ENCODE measurements around the gene ECE1. TPM values are rescaled to one million over a fixed set of nuclear protein-coding genes. Genes with fewer than 3 reads are reported as not detected.

The ECE1 gene
- total and polyA plus RNA-seq, 2 experiments from 2014 or later: 82.3 to 100 TPM

DNA sequence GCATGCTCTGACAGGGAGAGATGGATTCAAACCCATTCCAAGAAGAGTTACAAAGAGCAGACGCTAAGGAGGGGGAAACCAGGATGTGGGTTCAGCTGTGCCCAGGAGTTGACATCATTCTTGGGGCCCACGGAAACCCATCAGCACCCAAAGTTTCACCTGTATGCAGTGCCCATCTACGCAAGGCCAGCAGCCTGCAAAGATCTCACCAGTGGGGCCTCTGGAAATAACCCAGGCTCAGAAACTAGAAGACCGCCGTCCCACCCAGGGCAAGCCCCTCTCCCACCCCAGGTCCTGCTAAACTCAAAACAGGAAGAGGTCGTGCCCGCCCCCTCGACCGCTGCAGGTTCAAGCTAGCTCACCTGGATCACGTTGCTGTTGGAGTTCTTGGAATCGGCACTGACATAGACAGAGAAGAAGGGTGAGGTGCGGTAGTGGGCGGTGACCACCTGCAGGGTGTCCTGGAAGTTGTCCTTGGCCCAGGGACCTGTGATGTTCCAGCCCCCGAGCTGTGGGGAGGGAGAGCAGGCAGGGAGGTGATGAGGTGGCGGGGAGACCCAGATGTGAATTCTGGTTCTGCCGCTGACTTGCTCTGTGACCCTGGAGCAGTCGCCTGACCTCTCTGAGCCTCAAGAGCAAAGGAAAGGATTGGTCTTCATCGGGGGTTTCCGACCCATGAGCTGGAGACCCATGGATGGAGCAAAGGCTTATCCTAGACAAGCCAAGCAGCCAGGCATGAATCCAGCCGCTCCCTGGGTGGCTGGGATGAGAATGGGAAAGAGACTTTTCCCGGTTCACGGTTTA is 31.7 kb downstream of the ECE1 start:
- H2AFZ ChIP-seq: no peak overlapping the region
- peaks cover 25% of the 10 kb centered on the region for H3F3A ChIP-seq (ENCODE audit: insufficient read depth)
- H3K4me1 ChIP-seq (ENCODE audit: insufficient read depth): peaks cover 26% of the 10 kb centered on the region
- no peak overlapping the region for H3K27ac ChIP-seq
- no peaks in the 10 kb centered on the region for H3K27me3 ChIP-seq (replicated peaks; ENCODE audit: insufficient read depth)
- DNase-seq: no peak
- H3K9me2 ChIP-seq (ENCODE audit: insufficient read depth): no peaks in the 10 kb centered on the region
- H4K20me1 ChIP-seq (ENCODE audit: insufficient read depth): no peaks in the 10 kb centered on the region
- H3K9ac ChIP-seq: no peak overlapping the region
- no peak overlapping the region for H3K4me2 ChIP-seq (ENCODE audit: unreplicated experiment)
- TF ChIP-seq EZH2 (IDR thresholded peaks at IDR 0.05; ENCODE audit: insufficient read depth, poor library complexity, severe bottlenecking) (no peak), EZH2phosphoT487 (IDR thresholded peaks at IDR 0.05; ENCODE audit: insufficient read depth, low read depth) (no peak)
- H3K4me3 ChIP-seq: no peak overlapping the region
- no peaks in the 10 kb centered on the region; the same call in 1 of the 2 replicates for H3K36me3 ChIP-seq (ENCODE audit: low read depth)
- H3K9me3 ChIP-seq (ENCODE audit: low read depth): no peaks in the 10 kb centered on the region
- 92 to 94% methylated on average over 20 to 22 of the region's 22 CpGs for WGBS, 2 experiments (ENCODE audit: low coverage in 1 of 2, low lambda C conversion rate in 2 of 2, missing lambda C conversion rate in 2 of 2)
- H3K79me2 ChIP-seq (ENCODE audit: insufficient read depth): peaks cover 6% of the 10 kb centered on the region
- in situ Hi-C loops (cut with MboI): no loop called here

DNA sequence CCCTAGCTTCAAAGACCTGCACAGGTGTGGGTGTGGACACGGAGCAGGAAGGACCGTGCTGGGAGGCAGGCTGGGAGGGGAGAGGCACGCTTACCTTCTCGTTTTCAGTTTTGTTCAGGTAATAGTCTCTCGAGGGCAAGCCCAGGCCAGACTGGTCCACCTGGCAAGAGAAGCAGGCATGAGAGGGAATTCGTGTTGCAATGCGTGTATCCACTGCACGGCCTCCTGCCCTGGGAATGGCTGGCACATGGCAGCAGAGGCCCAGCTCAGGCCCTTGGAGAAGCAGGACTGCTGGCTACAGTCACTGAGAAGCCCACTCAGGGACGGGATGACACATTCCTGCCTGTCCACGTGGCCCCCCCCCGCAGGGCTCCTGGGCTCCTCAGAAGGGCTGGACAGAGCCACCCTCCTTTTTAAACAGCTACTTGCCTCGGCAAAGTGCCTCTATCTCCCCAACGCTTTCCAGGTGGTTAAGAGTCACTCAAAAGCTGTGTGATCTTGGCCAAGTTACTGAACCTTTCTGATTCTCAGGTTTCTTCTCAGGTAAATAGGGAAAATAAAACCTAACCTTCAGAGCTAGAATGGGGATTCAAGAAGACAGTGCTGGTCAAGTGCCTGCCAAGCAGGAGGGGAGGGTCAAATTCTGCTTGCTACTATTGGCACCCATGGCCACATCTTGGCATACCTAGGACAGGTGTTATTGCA is 32.7 kb downstream of the ECE1 start:
- in situ Hi-C loops (cut with MboI): no loop called here
- H2AFZ ChIP-seq: no peak overlapping the region
- H3K4me1 ChIP-seq (ENCODE audit: insufficient read depth): peaks cover 21% of the 10 kb centered on the region
- TF ChIP-seq EZH2 (IDR thresholded peaks at IDR 0.05; ENCODE audit: insufficient read depth, poor library complexity, severe bottlenecking) (no peak), EZH2phosphoT487 (IDR thresholded peaks at IDR 0.05; ENCODE audit: insufficient read depth, low read depth) (no peak)
- WGBS, 2 experiments (ENCODE audit: low coverage in 1 of 2, low lambda C conversion rate in 2 of 2, missing lambda C conversion rate in 2 of 2): 94% methylated on average over 13 of the region's 13 CpGs
- H3K36me3 ChIP-seq (ENCODE audit: low read depth): no peaks in the 10 kb centered on the region; the same call in 1 of the 2 replicates
- no peaks in the 10 kb centered on the region for H4K20me1 ChIP-seq (ENCODE audit: insufficient read depth)
- no peaks in the 10 kb centered on the region for H3K9me3 ChIP-seq (ENCODE audit: low read depth)
- H3K27ac ChIP-seq: no peak overlapping the region
- H3K4me3 ChIP-seq: no peak overlapping the region
- no peak overlapping the region for H3K9ac ChIP-seq
- peaks cover 19% of the 10 kb centered on the region for H3F3A ChIP-seq (ENCODE audit: insufficient read depth)
- H3K9me2 ChIP-seq (ENCODE audit: insufficient read depth): no peaks in the 10 kb centered on the region
- DNase-seq: no peak
- H3K4me2 ChIP-seq (ENCODE audit: unreplicated experiment): no peak overlapping the region
- peaks cover 6% of the 10 kb centered on the region for H3K79me2 ChIP-seq (ENCODE audit: insufficient read depth)
- no peaks in the 10 kb centered on the region for H3K27me3 ChIP-seq (replicated peaks; ENCODE audit: insufficient read depth)

GRCh38 chr1:21256776-21257175 is 33.5 kb downstream of the ECE1 start:
- H3K4me1 ChIP-seq (ENCODE audit: insufficient read depth): peaks cover 21% of the 10 kb centered on the region
- in situ Hi-C loops (cut with MboI): no loop called here
- H2AFZ ChIP-seq: no peak overlapping the region
- no peaks in the 10 kb centered on the region for H4K20me1 ChIP-seq (ENCODE audit: insufficient read depth)
- H3K9me3 ChIP-seq (ENCODE audit: low read depth): no peaks in the 10 kb centered on the region
- 89 to 91% methylated on average over 13 of the region's 13 CpGs for WGBS, 2 experiments (ENCODE audit: low coverage in 1 of 2, low lambda C conversion rate in 2 of 2, missing lambda C conversion rate in 2 of 2)
- H3K4me3 ChIP-seq: no peak overlapping the region
- no peak overlapping the region for H3K9ac ChIP-seq
- TF ChIP-seq EZH2phosphoT487 (IDR thresholded peaks at IDR 0.05; ENCODE audit: insufficient read depth, low read depth) (no peak), EZH2 (IDR thresholded peaks at IDR 0.05; ENCODE audit: insufficient read depth, poor library complexity, severe bottlenecking) (no peak)
- no peaks in the 10 kb centered on the region; the same call in 1 of the 2 replicates for H3K36me3 ChIP-seq (ENCODE audit: low read depth)
- H3F3A ChIP-seq (ENCODE audit: insufficient read depth): peaks cover 17% of the 10 kb centered on the region
- no peak overlapping the region for H3K27ac ChIP-seq
- H3K79me2 ChIP-seq (ENCODE audit: insufficient read depth): peaks cover 6% of the 10 kb centered on the region
- H3K4me2 ChIP-seq (ENCODE audit: unreplicated experiment): no peak overlapping the region
- no peaks in the 10 kb centered on the region for H3K9me2 ChIP-seq (ENCODE audit: insufficient read depth)
- H3K27me3 ChIP-seq (replicated peaks; ENCODE audit: insufficient read depth): no peaks in the 10 kb centered on the region
- no peak for DNase-seq

GRCh38 chr1:21255943-21256320 is 34.3 kb downstream of the ECE1 start:
- WGBS, 2 experiments (ENCODE audit: low coverage in 1 of 2, low lambda C conversion rate in 2 of 2, missing lambda C conversion rate in 2 of 2): 95 to 98% methylated on average over 14 of the region's 14 CpGs
- no peak for DNase-seq
- Histone ChIP-seq H3K36me3 (ENCODE audit: low read depth) (peaks cover 4% of the 10 kb centered on the region; the same call in 1 of the 2 replicates), H3K4me2 (ENCODE audit: unreplicated experiment) (no peak overlapping the region), H3K27me3 (replicated peaks; ENCODE audit: insufficient read depth) (no peaks in the 10 kb centered on the region), H3K9ac (no peak overlapping the region), H3F3A (ENCODE audit: insufficient read depth) (peaks cover 15% of the 10 kb centered on the region), H2AFZ (no peak overlapping the region), H3K4me1 (ENCODE audit: insufficient read depth) (peaks cover 16% of the 10 kb centered on the region), H3K27ac (no peak overlapping the region), H3K4me3 (no peak overlapping the region), H3K79me2 (ENCODE audit: insufficient read depth) (peaks cover 3% of the 10 kb centered on the region), H4K20me1 (ENCODE audit: insufficient read depth) (no peaks in the 10 kb centered on the region), H3K9me2 (ENCODE audit: insufficient read depth) (no peaks in the 10 kb centered on the region), H3K9me3 (ENCODE audit: low read depth) (no peaks in the 10 kb centered on the region)
- in situ Hi-C loops (cut with MboI): no loop called here
- no peak for TF ChIP-seq EZH2phosphoT487 (IDR thresholded peaks at IDR 0.05; ENCODE audit: insufficient read depth, low read depth)
- TF ChIP-seq EZH2 (IDR thresholded peaks at IDR 0.05; ENCODE audit: insufficient read depth, poor library complexity, severe bottlenecking): no peak
